ENCODE results near the gene SPINK14. TPM values are rescaled to one million over a fixed set of nuclear protein-coding genes. Genes with fewer than 3 reads are reported as not detected.

The SPINK14 gene
- polyA plus RNA-seq, 1 donor from 2014 or later: not detected

DNA sequence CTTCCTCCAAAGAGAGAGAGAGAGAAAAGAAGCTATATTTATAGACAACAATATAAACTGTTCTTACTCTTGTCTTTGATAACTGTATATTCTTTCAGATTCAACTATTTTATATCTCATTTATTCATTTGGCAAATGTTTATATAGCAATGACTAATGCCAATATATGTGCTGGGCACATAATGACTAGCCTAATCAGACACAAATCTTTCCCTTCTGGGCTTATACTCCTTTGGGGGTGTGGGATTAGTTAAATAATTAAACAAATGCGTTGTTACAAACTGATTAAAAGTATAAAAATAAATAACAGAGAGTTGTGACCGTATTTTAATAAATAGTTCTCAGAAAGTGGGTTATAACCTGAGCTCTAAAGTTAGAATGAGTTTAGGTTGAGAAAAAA lies 4.0 kb downstream of the SPINK14 start:
- H3K36me3 ChIP-seq (ENCODE audit: insufficient read depth, low read length): no peaks in the 10 kb centered on the region
- H3K9ac ChIP-seq (ENCODE audit: low read length): no peak overlapping the region
- H3K9me2 ChIP-seq (ENCODE audit: insufficient read depth, low read length): no peaks in the 10 kb centered on the region
- no peaks in the 10 kb centered on the region for H3K79me2 ChIP-seq (replicated peaks; ENCODE audit: insufficient read depth, low read length)
- no peaks in the 10 kb centered on the region for H3F3A ChIP-seq (ENCODE audit: insufficient read depth, low read length, poor library complexity, severe bottlenecking)
- TF ChIP-seq POLR2AphosphoS5 (IDR thresholded peaks at IDR 0.05) (no peak), EZH2 (IDR thresholded peaks at IDR 0.05; ENCODE audit: borderline replicate concordance, insufficient read depth, low read length, poor library complexity, severe bottlenecking) (no peak), MXI1 (conservative IDR thresholded peaks at IDR 0.05; ENCODE audit: poor library complexity, severe bottlenecking) (no peak), RAD21 (conservative IDR thresholded peaks at IDR 0.05) (no peak), EP300 (conservative IDR thresholded peaks at IDR 0.05; ENCODE audit: poor library complexity, severe bottlenecking) (no peak), SMC3 (conservative IDR thresholded peaks at IDR 0.05; ENCODE audit: poor library complexity) (no peak)
- TF ChIP-seq, protein P1, sequence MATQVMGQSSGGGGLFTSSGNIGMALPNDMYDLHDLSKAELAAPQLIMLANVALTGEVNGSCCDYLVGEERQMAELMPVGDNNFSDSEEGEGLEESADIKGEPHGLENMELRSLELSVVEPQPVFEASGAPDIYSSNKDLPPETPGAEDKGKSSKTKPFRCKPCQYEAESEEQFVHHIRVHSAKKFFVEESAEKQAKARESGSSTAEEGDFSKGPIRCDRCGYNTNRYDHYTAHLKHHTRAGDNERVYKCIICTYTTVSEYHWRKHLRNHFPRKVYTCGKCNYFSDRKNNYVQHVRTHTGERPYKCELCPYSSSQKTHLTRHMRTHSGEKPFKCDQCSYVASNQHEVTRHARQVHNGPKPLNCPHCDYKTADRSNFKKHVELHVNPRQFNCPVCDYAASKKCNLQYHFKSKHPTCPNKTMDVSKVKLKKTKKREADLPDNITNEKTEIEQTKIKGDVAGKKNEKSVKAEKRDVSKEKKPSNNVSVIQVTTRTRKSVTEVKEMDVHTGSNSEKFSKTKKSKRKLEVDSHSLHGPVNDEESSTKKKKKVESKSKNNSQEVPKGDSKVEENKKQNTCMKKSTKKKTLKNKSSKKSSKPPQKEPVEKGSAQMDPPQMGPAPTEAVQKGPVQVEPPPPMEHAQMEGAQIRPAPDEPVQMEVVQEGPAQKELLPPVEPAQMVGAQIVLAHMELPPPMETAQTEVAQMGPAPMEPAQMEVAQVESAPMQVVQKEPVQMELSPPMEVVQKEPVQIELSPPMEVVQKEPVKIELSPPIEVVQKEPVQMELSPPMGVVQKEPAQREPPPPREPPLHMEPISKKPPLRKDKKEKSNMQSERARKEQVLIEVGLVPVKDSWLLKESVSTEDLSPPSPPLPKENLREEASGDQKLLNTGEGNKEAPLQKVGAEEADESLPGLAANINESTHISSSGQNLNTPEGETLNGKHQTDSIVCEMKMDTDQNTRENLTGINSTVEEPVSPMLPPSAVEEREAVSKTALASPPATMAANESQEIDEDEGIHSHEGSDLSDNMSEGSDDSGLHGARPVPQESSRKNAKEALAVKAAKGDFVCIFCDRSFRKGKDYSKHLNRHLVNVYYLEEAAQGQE (IDR thresholded peaks at IDR 0.05; ENCODE audit: borderline replicate concordance): no peak
- no peak overlapping the region for H3K27ac ChIP-seq (ENCODE audit: low read length)
- no peaks in the 10 kb centered on the region for H3K27me3 ChIP-seq (ENCODE audit: insufficient read depth, low read depth, low read length)
- no peak overlapping the region for H3K4me2 ChIP-seq (ENCODE audit: low read length)
- H3K9me3 ChIP-seq (ENCODE audit: low read length): no peaks in the 10 kb centered on the region
- no peak overlapping the region for H2AFZ ChIP-seq (ENCODE audit: low read depth, low read length)
- H4K20me1 ChIP-seq (ENCODE audit: insufficient read depth): no peaks in the 10 kb centered on the region
- H3K4me3 ChIP-seq (ENCODE audit: low read length): no peak overlapping the region

DNA sequence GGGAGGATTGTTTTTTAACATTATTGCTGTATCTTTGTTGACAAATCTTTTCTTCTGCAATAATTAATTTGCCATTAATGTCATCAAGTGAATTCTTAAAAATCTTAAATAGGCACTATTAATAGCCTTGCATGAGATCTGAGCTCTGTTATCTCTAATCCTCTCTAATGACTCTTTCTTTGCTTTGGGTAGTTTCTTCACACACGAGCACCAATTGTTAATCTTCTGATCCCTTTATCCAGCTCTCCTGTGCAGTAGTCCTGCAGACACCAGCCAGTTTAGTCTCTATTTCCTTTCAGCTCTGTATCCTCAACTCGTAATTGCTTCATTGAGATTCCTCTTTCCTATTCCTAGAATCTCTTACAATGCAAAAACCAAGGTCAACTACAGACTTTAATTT lies 8.1 kb downstream of the SPINK14 start:
- Histone ChIP-seq H3K9me2 (ENCODE audit: insufficient read depth, low read length) (no peaks in the 10 kb centered on the region), H3F3A (ENCODE audit: insufficient read depth, low read length, poor library complexity, severe bottlenecking) (no peaks in the 10 kb centered on the region), H3K9me3 (ENCODE audit: low read length) (no peaks in the 10 kb centered on the region), H3K9ac (ENCODE audit: low read length) (no peak overlapping the region), H3K27me3 (ENCODE audit: insufficient read depth, low read depth, low read length) (no peaks in the 10 kb centered on the region), H3K36me3 (ENCODE audit: insufficient read depth, low read length) (no peaks in the 10 kb centered on the region), H3K4me3 (ENCODE audit: low read length) (no peak overlapping the region), H3K27ac (ENCODE audit: low read length) (no peak overlapping the region), H4K20me1 (ENCODE audit: insufficient read depth) (no peaks in the 10 kb centered on the region), H3K4me2 (ENCODE audit: low read length) (no peak overlapping the region), H3K79me2 (replicated peaks; ENCODE audit: insufficient read depth, low read length) (no peaks in the 10 kb centered on the region), H2AFZ (ENCODE audit: low read depth, low read length) (no peak overlapping the region)
- TF ChIP-seq TAF1 (IDR thresholded peaks at IDR 0.05; ENCODE audit: low read depth): no peak
- TF ChIP-seq POLR2AphosphoS5 (IDR thresholded peaks at IDR 0.05): no peak
- no peak for TF ChIP-seq EP300 (conservative IDR thresholded peaks at IDR 0.05; ENCODE audit: poor library complexity, severe bottlenecking)
- TF ChIP-seq, protein P1 (IDR thresholded peaks at IDR 0.05; ENCODE audit: borderline replicate concordance): no peak
- no peak for TF ChIP-seq MXI1 (conservative IDR thresholded peaks at IDR 0.05; ENCODE audit: poor library complexity, severe bottlenecking)
- no peak for TF ChIP-seq RAD21 (conservative IDR thresholded peaks at IDR 0.05)
- TF ChIP-seq, protein P2, sequence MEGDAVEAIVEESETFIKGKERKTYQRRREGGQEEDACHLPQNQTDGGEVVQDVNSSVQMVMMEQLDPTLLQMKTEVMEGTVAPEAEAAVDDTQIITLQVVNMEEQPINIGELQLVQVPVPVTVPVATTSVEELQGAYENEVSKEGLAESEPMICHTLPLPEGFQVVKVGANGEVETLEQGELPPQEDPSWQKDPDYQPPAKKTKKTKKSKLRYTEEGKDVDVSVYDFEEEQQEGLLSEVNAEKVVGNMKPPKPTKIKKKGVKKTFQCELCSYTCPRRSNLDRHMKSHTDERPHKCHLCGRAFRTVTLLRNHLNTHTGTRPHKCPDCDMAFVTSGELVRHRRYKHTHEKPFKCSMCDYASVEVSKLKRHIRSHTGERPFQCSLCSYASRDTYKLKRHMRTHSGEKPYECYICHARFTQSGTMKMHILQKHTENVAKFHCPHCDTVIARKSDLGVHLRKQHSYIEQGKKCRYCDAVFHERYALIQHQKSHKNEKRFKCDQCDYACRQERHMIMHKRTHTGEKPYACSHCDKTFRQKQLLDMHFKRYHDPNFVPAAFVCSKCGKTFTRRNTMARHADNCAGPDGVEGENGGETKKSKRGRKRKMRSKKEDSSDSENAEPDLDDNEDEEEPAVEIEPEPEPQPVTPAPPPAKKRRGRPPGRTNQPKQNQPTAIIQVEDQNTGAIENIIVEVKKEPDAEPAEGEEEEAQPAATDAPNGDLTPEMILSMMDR (IDR thresholded peaks at IDR 0.05; ENCODE audit: poor library complexity, severe bottlenecking): no peak
- TF ChIP-seq SMC3 (conservative IDR thresholded peaks at IDR 0.05; ENCODE audit: poor library complexity): no peak
- TF ChIP-seq EZH2 (IDR thresholded peaks at IDR 0.05; ENCODE audit: borderline replicate concordance, insufficient read depth, low read length, poor library complexity, severe bottlenecking): no peak
